Neural progenitor cell (in vitro differentiated cells): ENCODE measurements around the gene STARD3NL. TPM values are rescaled to one million over a fixed set of nuclear protein-coding genes. Genes with fewer than 3 reads are reported as not detected.
"Not testable (repeated sequence)": the region's sequence is repeated elsewhere in the genome, so short reads cannot be mapped to it uniquely, and the experiment has no call there.

Experiments
- DNase-seq: peaks from one replicate; pipeline ENCODE4 v3.0.0-alpha.2; 2016; ENCODE audit warnings: low spot score
- H2AFZ ChIP-seq: fragments of 200-600 bp; sonication (generic); replicated peaks from 2 replicates; pipeline ENCODE4 v1.6.1; 2016; ENCODE audit warnings: antibody characterized with exemption
- H3F3A ChIP-seq: fragments of 200-600 bp; sonication (generic); 2 replicates; pipeline ENCODE4 v1.6.1; 2016; ENCODE audit warnings: antibody characterized with exemption, low read depth
- H3K27ac ChIP-seq: fragments of 200-600 bp; sonication (generic); 2 replicates; pipeline ENCODE4 v1.5.1; 2016; ENCODE audit warnings: mild to moderate bottlenecking
- H3K27me3 ChIP-seq: fragments of 200-600 bp; sonication (generic); 2 replicates; pipeline ENCODE4 v1.6.1; 2016; ENCODE audit warnings: mild to moderate bottlenecking, moderate library complexity
- H3K36me3 ChIP-seq: fragments of 200-600 bp; sonication (generic); 2 replicates; pipeline ENCODE4 v1.5.1; 2016
- H3K4me1 ChIP-seq: fragments of 200-600 bp; sonication (generic); 2 replicates; pipeline ENCODE4 v1.6.1; 2016; ENCODE audit warnings: mixed run types
- H3K4me2 ChIP-seq: fragments of 200-600 bp; sonication (generic); 2 replicates; pipeline ENCODE4 v1.6.1; 2016
- H3K4me3 ChIP-seq: fragments of 200-600 bp; sonication (generic); 2 replicates; pipeline ENCODE4 v1.5.1; 2016
- H3K79me2 ChIP-seq: fragments of 200-600 bp; sonication (generic); 2 replicates; pipeline ENCODE4 v1.6.1; 2016; ENCODE audit warnings: low read depth
- H3K9ac ChIP-seq: fragments of 200-600 bp; sonication (generic); 2 replicates; pipeline ENCODE4 v1.6.1; 2016
- H3K9me3 ChIP-seq: fragments of 200-600 bp; sonication (generic); 2 replicates; pipeline ENCODE4 v1.5.1; 2016; ENCODE audit warnings: low read depth
- H4K20me1 ChIP-seq: fragments of 200-600 bp; sonication (generic); 2 replicates; pipeline ENCODE4 v1.6.1; 2016; ENCODE audit warnings: low read depth
- H3K27ac Mint-ChIP-seq: 3 replicates; pipeline ENCODE4 v1.8.0; 2021; ENCODE audit warnings: mixed read lengths
- H3K27me3 Mint-ChIP-seq: 2 replicates; pipeline ENCODE4 v1.8.0; 2022; ENCODE audit warnings: low read depth, mild to moderate bottlenecking, inconsistent platforms, moderate library complexity, mixed read lengths; ENCODE audit not compliant: insufficient read depth
- H3K36me3 Mint-ChIP-seq: 3 replicates; pipeline ENCODE4 v1.8.0; 2021; ENCODE audit warnings: mixed read lengths
- H3K4me1 Mint-ChIP-seq: 3 replicates; pipeline ENCODE4 v1.8.0; 2021; ENCODE audit warnings: mixed read lengths
- H3K4me3 Mint-ChIP-seq: 3 replicates; pipeline ENCODE4 v1.8.0; 2021; ENCODE audit warnings: mild to moderate bottlenecking, moderate library complexity, mixed read lengths
- H3K9me3 Mint-ChIP-seq: 3 replicates; pipeline ENCODE4 v1.8.0; 2020; ENCODE audit warnings: mixed read lengths
- CTCF ChIP-seq: fragments of 200-600 bp; sonication (generic); IDR thresholded peaks from 2 replicates; pipeline ENCODE4 v1.5.1; 2017; ENCODE audit warnings: antibody characterized with exemption, mild to moderate bottlenecking
- EZH2 ChIP-seq: fragments of 200-600 bp; sonication (generic); IDR thresholded peaks from 2 replicates; pipeline ENCODE4 v1.6.1; 2017; ENCODE audit warnings: antibody characterized with exemption, mild to moderate bottlenecking, moderate library complexity
- EZH2phosphoT487 ChIP-seq: fragments of 200-600 bp; sonication (generic); IDR thresholded peaks from 2 replicates; pipeline ENCODE4 v1.6.1; 2017; ENCODE audit warnings: antibody characterized with exemption
- total RNA-seq: library from RNA; depleted of rRNA; stranded (reverse); fragments of >200 nt; gene quantifications from 2 replicates; pipeline ENCODE4 v1.2.3, GENCODE V29; 2015; ENCODE audit warnings: low replicate concordance

STARD3NL gene
- total RNA-seq, 1 donor from 2014 or later = 121 TPM

- H3F3A ChIP-seq = no peaks in the 10 kb centered on the region
- H3K4me1 ChIP-seq = no peaks in the 10 kb centered on the region
- H3K79me2 ChIP-seq = no peaks in the 10 kb centered on the region
- no peak for DNase-seq
- Mint-ChIP-seq H3K4me1 (no peaks in the 10 kb centered on the region), H3K27me3 (no peaks in the 10 kb centered on the region), H3K27ac (no peak overlapping the region), H3K9me3 (no peaks in the 10 kb centered on the region), H3K4me3 (no peak overlapping the region), H3K36me3 (peaks cover 14% of the 10 kb centered on the region)
- no peak overlapping the region for H3K27ac ChIP-seq
- H3K9ac ChIP-seq = no peak overlapping the region
- no peaks in the 10 kb centered on the region for H3K27me3 ChIP-seq
- H4K20me1 ChIP-seq = peaks cover 3% of the 10 kb centered on the region
- H3K4me3 ChIP-seq = no peak overlapping the region
- H3K4me2 ChIP-seq = no peak overlapping the region
- H3K9me3 ChIP-seq = no peaks in the 10 kb centered on the region
- H2AFZ ChIP-seq = no peak overlapping the region
- TF ChIP-seq EZH2phosphoT487 (no peak), CTCF (no peak), EZH2 (no peak)
- no peaks in the 10 kb centered on the region for H3K36me3 ChIP-seq
Measured at GRCh38 chr7:38232502-38233366, 54.7 kb downstream of the STARD3NL start.

- H3K36me3 ChIP-seq, H3K79me2 ChIP-seq, H3K4me1 Mint-ChIP-seq, H3K27ac Mint-ChIP-seq, H3K27me3 Mint-ChIP-seq, H3K9ac ChIP-seq, H3K4me3 Mint-ChIP-seq, DNase-seq, H3K27me3 ChIP-seq, H3K9me3 ChIP-seq, H3K27ac ChIP-seq, H2AFZ ChIP-seq, H3K4me1 ChIP-seq, H3K4me3 ChIP-seq, H3K9me3 Mint-ChIP-seq, H3F3A ChIP-seq, H4K20me1 ChIP-seq, H3K4me2 ChIP-seq: not testable (repeated sequence)
- peaks cover 12% of the 10 kb centered on the region for H3K36me3 Mint-ChIP-seq
Measured at GRCh38 chr7:38234759-38235158, 56.7 kb downstream of the STARD3NL start.

- Mint-ChIP-seq H3K27me3 (peaks cover 1% of the 10 kb centered on the region), H3K36me3 (peaks cover 8% of the 10 kb centered on the region), H3K4me1 (no peaks in the 10 kb centered on the region), H3K4me3 (no peak overlapping the region), H3K9me3 (no peaks in the 10 kb centered on the region), H3K27ac (no peak overlapping the region)
- Histone ChIP-seq H3K79me2 (no peaks in the 10 kb centered on the region), H2AFZ (no peak overlapping the region), H4K20me1 (peaks cover 3% of the 10 kb centered on the region), H3F3A (no peaks in the 10 kb centered on the region), H3K4me1 (no peaks in the 10 kb centered on the region), H3K36me3 (no peaks in the 10 kb centered on the region), H3K4me3 (no peak overlapping the region), H3K9ac (no peak overlapping the region), H3K27me3 (no peaks in the 10 kb centered on the region), H3K4me2 (no peak overlapping the region), H3K27ac (no peak overlapping the region), H3K9me3 (no peaks in the 10 kb centered on the region)
- no peak for DNase-seq
- TF ChIP-seq EZH2 = no peak
- TF ChIP-seq CTCF = no peak
- TF ChIP-seq EZH2phosphoT487 = no peak
Measured at GRCh38 chr7:38235606-38236005, 57.6 kb downstream of the STARD3NL start.

DNA sequence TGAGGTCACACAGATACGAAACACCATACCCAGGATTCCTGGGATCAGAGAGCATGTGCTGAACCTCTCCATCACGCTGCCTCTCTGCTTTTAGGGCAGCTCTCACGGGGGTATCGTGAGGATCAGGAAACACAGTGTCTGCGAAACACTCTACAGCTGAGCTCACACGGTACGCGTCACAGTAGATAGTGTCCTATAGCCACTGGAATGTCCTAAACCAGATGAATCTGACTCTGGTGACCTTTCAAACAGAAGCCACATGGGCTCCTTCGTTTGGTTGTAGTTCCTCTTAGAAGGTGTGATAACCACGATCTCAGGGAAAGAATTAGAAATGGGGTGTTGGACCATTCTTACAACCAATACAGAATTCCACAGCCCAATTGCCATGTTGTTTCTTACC is 61.1 kb downstream of the STARD3NL start:
- H3K27ac Mint-ChIP-seq, H2AFZ ChIP-seq, H3K4me2 ChIP-seq, H4K20me1 ChIP-seq, H3K36me3 Mint-ChIP-seq, H3K27me3 Mint-ChIP-seq, H3K9ac ChIP-seq, H3K27me3 ChIP-seq, H3K4me3 Mint-ChIP-seq, H3K4me1 Mint-ChIP-seq, H3K4me1 ChIP-seq, DNase-seq, H3K9me3 ChIP-seq, H3K27ac ChIP-seq, H3K36me3 ChIP-seq, H3K79me2 ChIP-seq, H3K4me3 ChIP-seq, H3F3A ChIP-seq, H3K9me3 Mint-ChIP-seq: not testable (repeated sequence)
